HG03280 (cell line): Measurements from ENCODE around the gene CNOT6.
"Not testable (repeated sequence)": the region's sequence is repeated elsewhere in the genome, so short reads cannot be mapped to it uniquely, and the experiment has no call there.

Source experiments
- ATAC-seq: cut with Tn5 transposase; IDR thresholded peaks from one replicate; pipeline ENCODE4 v1.9.1; 2021; ENCODE audit warnings: mild to moderate bottlenecking, moderate library complexity; ENCODE audit not compliant: unreplicated experiment

The CNOT6 gene

DNA sequence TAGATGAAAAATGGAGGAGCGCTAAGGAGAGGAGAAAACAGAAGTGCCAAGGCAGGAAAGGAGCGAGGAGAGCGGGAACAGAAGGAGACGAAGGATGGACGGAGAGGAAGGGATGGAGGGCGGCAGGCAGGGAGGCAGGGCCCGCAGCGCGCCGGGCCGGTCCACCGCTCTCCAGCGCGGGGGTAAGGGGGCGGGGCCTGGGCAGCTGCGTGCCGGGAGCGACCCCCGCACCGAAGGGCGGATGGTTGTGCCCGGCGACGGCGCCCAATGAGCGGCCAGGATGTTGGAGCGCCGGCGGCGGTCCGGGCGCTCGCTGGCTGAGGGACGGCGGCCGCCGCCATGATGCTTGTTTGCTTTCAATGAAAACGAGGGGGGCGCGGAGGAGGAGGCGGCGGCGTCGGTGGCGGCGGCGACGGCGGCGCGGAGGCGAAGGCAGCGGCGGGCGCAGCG, at the start of gene CNOT6:
Gene CNOT6 (plus strand): TSS at position 320 of the 450 bp plus-strand sequence. CDS start 34,898 bp downstream, outside the sequence.
- ATAC-seq, result peak; percentile 95

GRCh38 chr5:180454752-180455151, 39.4 kb upstream of the CNOT6 start:
- no peak for ATAC-seq

DNA sequence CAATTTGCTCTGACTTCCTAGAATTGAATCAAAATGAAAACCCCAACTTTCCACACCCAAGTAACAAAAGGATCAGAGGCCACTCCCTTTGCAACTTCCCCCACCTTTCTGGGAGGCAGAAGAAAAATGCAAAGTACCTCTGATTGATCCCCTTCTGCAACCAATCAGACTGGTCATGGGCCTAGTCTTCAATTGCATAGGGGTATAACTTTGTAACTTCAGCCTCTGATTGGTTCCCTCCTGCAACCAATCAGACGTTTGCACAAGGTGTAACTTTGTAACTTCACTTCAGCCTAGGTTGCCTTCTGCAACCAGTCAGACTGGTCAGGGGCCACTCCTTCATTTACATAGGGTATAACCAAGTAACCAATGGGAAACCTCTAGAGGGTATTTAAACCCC, 38.3 kb upstream of the CNOT6 start:
- no peak for ATAC-seq

DNA sequence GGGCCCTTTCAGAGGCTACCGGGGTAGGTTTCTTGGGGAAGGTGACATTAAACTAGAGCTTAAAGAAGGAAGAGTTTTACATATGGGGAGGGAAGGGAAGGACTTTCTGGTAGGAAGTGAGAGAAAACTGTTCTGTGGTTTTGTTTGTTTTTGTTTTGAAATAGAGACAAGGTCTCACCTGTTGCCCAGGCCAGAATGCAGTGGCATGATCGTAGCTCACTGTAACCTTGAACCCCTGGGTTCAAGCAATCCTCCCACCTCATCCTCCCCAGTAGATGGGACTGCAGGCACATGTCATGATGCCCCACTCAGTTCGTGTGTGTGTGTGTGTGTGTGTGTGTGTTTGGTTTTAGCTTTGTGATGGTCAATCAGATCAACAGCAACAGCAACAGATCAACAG, 37.4 kb upstream of the CNOT6 start:
- no peak for ATAC-seq

DNA sequence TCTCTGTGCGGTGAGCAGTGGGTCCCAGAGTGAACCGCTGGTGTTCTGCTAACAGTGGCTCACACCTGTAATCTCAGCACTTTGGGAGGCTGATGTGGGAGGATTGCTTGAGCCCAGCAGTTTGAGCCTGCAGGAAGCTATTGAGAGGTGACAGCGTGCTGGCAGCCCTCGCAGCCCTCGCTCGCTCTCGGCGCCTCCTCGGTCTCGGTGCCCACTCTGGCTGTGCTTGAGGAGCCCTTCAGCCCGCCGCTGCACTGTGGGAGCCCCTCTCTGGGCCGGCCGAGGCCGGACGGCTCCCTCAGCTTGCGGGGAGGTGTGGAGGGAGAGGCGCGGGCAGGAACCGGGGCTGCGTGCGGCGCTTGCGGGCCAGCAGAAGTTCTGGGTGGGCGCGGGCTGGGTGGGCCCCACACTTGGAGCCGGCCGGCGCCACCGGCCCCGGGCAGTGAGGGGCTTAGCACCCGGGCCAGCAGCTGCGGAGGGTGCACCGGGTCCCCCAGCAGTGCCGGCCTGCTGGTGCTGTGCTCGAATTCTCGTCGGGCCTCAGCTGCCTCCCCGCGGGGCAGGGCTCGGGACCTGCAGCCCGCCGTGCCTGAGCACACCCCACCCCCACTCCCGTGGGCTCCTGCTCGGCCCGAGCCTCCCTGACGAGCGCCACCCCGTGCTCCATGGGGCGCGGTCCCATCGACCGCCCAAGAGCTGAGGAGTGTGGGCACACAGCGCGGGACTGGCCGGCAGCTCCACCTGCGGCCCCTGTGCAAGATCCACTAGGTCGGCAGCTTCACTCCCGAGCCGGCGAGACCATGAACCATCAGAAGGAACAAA, 35.1 kb upstream of the CNOT6 start:
- not testable (repeated sequence) for ATAC-seq

DNA sequence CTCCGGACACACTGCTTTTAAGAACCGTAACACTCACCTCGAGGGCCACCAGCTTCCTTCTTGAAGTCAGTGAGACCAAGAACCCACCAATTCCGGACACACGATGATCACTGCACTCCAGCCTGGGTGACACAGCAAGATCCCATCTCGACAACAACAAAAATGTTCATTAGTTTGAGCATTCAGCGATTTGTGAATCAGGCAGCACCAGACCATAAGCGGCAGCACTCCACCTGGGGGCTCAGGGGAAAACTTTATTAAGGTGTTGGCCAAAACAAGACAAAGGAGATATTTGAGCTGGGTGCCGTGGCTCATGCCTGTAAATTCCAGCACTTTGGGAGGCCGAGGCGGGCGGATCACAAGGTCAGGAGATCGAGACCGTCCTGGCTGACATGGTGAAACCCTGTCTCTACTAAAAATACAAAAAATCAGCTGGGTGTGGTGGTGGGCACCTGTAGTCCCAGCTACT, 34.5 kb upstream of the CNOT6 start:
- not testable (repeated sequence) for ATAC-seq

- ATAC-seq, result no peak
These were observed 33.3 kb upstream of the CNOT6 start for GRCh38 chr5:180460834-180461233.

DNA sequence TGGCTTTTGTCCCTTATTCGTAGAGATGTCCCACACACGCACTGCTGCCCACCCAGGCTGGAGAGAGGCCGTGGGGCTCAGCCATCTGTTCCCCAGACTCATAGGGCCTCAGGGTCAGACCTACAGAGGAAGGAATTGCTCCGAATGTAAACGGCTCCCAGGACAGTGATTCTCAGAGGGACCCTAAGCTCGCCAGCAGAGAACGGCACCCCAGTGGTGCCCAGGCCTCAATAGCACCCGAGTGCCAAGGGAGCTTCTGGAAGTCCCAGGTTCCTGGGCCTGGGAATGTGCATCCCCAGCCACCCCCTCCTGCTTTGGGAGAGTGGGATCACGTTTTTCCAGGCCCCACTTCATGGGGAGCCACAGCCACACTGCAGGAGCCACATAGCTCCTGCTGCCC, 32.9 kb upstream of the CNOT6 start:
- no peak for ATAC-seq

- ATAC-seq, result no peak
These were observed 30.8 kb upstream of the CNOT6 start for GRCh38 chr5:180463216-180463900.

DNA sequence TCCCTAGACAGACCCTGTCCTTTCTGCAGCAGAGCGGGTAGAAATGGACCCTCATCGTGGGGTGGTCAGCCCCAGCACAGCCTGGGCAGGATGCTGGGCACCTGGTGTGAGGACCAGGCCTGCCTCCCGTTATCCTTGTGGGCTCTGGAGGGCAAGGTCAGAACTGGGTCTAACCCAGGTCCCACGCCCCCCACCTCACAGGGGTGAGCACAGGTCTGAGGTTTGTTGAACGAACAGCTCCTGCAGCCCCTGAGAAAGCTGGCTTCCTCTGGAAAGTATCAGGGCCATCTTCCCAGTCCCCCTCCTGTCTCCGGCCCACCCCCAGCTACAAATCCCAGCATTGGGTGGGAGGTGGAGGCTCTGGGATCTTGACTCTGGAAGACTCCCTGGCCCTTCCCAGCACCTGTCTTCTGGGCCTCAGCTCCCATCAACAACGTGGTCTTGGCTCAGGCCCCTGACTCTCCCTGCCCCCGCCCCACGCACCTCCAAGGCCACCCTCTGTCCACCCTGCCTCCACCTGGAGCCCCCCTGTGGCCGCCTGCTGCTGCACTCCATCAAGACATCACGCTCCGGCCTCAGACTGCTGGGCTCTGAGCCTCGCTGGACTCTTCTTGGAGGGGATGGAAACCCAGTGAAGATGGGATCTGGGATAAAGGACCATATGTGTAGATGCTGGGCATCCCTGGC, 30.1 kb upstream of the CNOT6 start:
- ATAC-seq, result no peak

GRCh38 chr5:180464603-180464970, 29.6 kb upstream of the CNOT6 start:
- no peak for ATAC-seq

DNA sequence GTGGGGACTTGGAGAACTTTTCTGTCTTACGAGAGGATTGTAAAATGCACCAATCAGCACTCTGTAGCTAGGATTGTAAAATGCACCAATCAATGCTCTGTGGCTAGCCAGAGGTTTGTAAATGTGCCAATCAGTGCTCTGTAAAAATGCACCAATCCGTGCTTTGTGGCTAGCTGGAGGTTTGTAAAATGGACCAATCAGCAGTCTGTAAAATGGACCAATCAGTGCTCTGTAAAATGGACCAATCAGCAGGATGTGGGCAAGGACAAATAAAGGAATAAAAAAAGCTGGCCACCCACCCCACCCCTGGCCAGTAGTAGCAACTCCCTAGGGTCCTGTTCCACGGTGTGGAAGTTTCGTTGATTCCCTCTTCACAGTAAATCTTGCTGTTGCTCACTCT, 29.1 kb upstream of the CNOT6 start:
- not testable (repeated sequence) for ATAC-seq

DNA sequence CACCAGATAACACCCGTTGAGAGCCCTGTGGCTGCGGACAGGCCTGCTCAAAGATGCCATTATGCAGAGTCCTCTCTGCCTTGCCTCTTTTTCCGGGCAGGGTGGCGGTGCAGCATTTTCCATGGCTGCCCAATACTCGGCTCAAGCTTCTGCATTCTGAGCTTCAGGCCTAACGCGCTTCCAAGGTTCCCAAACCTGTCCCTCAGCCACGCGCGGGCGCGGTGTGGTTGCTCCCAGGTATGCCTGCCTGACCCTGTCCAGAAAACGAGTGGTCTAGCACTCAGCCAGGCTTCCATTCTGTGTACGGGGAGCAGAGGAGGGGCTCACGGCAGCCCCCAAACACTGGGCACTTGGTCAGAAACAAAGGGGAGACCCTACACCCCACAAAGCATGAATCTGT, 27.9 kb upstream of the CNOT6 start:
- no peak for ATAC-seq

DNA sequence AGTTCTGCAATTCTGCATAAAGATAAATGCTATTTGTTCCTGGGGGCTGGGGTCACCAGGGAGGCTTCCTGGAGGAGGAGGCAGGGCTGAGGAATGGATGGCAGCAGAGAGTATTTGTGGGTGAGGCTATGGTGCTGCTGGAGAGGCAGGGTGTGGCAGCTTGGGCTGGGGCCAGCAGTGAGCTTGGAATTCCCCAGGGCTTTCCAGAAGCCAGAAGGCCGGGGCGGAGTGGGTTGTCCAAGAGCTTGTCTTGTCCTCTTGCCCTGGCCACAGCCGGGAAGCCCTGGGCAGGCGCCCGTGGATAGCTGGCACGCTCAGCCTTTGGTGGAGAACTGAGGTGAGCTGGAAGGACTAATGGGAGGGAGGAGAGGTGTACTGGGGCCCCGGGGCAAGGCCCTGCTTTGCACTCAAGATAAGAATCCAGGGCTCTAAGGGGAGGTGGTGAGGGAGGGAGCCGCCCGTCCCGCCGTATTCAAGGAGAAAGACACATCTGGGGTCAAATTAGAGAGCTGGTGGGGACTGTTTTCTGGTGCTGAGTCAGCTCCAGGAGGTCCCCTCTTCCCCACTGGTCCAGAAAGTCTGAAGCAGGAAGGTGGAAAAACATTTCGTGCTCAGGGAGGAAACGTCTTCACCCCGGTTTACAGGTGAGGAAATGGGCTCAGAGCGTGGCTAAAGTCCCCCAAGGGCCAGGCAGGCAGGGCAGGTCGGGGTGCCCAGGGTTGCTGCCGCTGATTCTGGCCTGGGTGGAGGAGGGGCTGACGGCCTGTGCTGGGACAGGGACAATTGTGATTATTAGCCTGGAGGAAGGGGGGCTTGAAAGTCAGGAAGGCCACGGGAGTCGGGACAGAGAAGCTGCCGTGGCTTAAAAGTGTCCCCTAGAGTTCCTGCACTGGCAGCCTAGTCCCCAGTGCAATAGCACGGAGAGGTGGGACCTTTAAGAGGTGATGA, 26.9 kb upstream of the CNOT6 start:
- ATAC-seq, result no peak

- ATAC-seq, result no peak
These were observed 26.0 kb upstream of the CNOT6 start for GRCh38 chr5:180467989-180468731.

DNA sequence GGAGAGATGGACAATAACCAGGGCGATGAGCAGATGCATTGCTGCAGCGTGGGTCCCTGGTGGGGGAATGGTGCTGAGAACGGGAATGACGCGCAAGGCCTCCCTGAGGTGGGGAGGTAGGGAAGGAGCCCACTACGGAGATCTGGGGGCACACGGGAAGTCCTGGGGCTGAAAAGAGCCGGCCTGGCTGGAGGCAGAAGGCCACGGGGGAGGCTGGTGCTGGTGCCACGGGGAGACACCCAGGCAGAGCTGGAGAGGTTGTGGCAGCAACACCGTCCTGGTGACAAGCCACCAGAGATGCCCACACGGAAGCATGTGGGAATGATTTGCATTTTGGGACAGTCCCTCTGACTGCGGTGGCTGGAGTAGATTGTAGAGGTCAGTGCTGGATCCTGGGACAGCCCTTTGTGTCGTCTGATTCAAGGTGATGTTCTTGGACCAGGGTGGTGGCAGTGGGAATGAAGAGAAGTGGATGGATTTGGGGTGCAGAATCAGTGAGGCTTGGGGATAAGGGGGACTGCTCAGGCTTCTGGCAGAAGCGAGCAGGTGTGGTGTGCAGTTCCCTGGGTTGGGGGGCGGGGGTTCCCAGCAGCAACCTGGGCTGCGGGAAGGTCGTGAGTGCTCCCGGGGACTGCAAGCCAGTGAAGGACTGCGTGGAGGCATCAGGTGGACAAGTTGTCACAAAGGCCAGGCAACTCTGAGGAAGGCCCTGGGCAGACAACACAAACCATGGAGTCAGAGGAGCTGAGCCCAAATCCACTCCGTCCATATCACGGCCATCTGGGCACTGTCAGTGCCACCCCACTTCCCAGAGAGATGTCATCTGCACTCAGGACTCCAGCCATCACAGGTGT, 25.2 kb upstream of the CNOT6 start:
- no peak for ATAC-seq

DNA sequence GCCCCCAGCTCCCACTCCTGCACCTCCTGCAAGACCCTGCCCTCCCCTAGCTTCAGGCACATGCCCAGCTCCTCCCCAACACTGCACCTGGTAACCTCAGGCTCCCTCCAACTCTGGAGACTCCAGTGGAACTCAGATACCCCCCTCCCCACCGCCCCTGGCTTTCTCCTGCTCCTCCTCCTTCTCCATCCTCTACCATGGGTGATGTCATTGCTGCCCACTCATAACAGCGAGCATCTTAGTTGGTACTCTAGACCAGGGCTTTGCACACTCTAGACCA, 24.7 kb upstream of the CNOT6 start:
- ATAC-seq, result no peak

DNA sequence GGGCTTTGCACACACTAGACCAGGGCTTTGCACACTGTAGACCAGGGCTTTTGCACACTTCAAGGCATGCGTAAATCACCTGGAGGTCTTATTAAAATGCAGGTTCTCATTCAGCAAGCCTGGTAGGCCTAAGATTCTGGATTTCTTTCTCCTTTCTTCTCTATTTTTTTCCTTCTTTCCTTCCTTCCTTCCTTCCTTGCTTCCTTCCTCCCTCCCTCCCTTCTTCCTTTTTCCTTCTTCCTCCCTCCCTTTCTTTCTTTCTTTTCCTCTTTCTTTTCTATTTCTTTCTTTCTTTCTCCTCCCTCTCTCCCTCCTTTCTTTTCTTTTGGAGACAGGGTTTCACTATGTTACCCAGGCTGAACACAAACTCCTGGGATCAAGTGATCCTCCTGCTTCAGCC, 24.3 kb upstream of the CNOT6 start:
- no peak for ATAC-seq

DNA sequence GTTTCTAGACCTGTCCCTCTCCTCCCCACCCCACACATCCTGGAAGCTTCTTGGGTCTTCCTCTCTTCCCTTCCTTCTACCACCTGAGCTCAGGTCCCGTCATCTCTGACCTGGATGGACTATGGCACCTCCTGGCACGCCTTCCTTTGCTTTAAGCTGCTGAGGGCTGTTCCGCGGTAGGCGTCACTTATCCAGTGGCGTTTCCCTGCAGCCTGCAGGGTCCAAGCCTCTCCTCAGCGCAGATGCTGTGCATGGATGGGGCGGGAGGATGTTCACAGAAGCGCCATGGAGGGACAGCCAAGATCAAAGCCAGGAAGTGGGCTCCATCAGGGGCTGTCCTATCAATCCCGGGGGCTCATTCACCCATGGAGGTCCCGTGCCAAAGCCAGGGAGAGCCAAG, 23.8 kb upstream of the CNOT6 start:
- no peak for ATAC-seq
